Peyer's patch (tissue), 4 donors: ENCODE data around the gene ARID1B.

Experiments used
- POLR2A ChIP-seq, 2 donors: fragments of 450-650 bp; IDR thresholded peaks; one replicate each; pipeline ENCODE4 v1.5.1; 2017; ENCODE audit warnings: antibody characterized with exemption in 2 of 2, mild to moderate bottlenecking in 2 of 2, moderate library complexity in 2 of 2
- TF ChIP-seq, protein P1 (sequence below), 6 experiments: fragments of 450-650 bp in 4 of 6; fragments of 200-600 bp in 2 of 6; sonication (generic) in 1 of 6; IDR thresholded peaks; one replicate each; pipeline ENCODE4 v1.5.1; 2017 to 2019; ENCODE audit warnings: antibody characterized with exemption in 6 of 6, mild to moderate bottlenecking in 3 of 6, moderate library complexity in 1 of 6

DNA sequence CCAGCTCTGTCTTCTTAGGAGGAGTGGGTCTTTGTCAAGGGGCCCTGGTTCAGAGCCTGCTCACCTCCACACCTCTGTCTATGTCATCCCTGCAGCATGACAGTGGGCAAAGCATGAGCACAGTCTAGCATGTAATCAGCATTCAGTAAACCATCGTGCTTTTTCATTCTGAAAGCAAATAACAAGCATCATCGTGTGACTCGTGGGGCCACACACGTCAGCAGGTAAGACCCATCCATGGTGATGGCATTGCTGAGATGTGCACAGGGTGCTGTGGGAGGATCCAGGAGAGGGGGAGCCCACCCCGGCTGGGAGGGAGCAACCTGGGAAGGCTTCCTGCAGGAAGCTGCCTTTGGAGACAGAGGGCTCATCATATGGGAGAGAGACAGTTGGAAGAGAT is 439.4 kb downstream of the ARID1B start:
- TF ChIP-seq, protein P1, sequence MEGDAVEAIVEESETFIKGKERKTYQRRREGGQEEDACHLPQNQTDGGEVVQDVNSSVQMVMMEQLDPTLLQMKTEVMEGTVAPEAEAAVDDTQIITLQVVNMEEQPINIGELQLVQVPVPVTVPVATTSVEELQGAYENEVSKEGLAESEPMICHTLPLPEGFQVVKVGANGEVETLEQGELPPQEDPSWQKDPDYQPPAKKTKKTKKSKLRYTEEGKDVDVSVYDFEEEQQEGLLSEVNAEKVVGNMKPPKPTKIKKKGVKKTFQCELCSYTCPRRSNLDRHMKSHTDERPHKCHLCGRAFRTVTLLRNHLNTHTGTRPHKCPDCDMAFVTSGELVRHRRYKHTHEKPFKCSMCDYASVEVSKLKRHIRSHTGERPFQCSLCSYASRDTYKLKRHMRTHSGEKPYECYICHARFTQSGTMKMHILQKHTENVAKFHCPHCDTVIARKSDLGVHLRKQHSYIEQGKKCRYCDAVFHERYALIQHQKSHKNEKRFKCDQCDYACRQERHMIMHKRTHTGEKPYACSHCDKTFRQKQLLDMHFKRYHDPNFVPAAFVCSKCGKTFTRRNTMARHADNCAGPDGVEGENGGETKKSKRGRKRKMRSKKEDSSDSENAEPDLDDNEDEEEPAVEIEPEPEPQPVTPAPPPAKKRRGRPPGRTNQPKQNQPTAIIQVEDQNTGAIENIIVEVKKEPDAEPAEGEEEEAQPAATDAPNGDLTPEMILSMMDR (IDR thresholded peaks at IDR 0.05), result no peak
- no peak for TF ChIP-seq POLR2A (IDR thresholded peaks at IDR 0.05)
